Measurements from ENCODE around the gene SLC13A3. TPM values are rescaled to one million over a fixed set of nuclear protein-coding genes. Genes with fewer than 3 reads are reported as not detected.

The SLC13A3 gene
- total and polyA plus RNA-seq, 2 of the 4 experiments (the other 2 are of a cell fraction) = 2.5 to 4.2 TPM

DNA sequence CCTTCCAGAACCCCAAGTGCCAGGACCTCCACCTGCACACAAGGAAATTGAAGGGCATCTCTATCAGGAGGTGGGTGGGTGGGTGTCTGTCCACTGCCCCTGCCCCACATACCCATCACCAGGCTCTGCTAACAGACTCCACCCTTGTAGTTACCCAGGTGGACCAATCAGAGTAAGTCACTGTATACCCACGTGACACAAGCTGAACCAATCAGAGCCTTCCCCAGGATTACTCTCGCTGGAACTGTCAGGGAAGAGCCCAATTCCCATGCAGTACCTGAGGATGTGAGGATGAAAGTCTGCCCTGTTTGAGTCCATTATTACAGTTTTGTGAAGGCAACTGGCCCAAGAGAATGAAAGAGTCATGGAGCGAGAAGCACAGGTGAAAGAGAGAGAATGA is 105.0 kb downstream of the SLC13A3 start:
- no peaks in the 10 kb centered on the region for H3K36me3 ChIP-seq (ENCODE audit: control insufficient read depth, insufficient read depth, low read length)
- H3K18ac ChIP-seq (ENCODE audit: low read depth, low read length) = no peak overlapping the region
- no peaks in the 10 kb centered on the region for H3K9me3 ChIP-seq (ENCODE audit: control insufficient read depth, insufficient read depth, low read length)
- H4K8ac ChIP-seq (ENCODE audit: low read depth in 2 of 2, low read length in 2 of 2) = no peak overlapping the region
- H3K4me1 ChIP-seq (ENCODE audit: control insufficient read depth, insufficient read depth, low read length) = no peaks in the 10 kb centered on the region
- no peak overlapping the region for H3K56ac ChIP-seq (ENCODE audit: extremely low read depth, insufficient read depth, low read length)
- in situ Hi-C loops (cut with MboI; ENCODE audit: low sequenced_read_pairs) (no loop called here), dilution Hi-C loops (cut with HindIII; ENCODE audit: low sequenced_read_pairs, unreplicated experiment) (no loop called here), intact Hi-C loops (cut with micrococcal nuclease) (no loop called here)
- H2BK20ac ChIP-seq (ENCODE audit: low read depth, low read length) = no peak overlapping the region
- no peak overlapping the region for H3K23ac ChIP-seq (ENCODE audit: low read depth, low read length)
- H3K4me3 ChIP-seq (ENCODE audit: insufficient read depth, low read depth, low read length) = no peak overlapping the region
- H2BK120ac ChIP-seq (ENCODE audit: low read depth, low read length) = no peak overlapping the region
- ATAC-seq (ENCODE audit: low read depth) = no peak
- TF ChIP-seq, protein P1, sequence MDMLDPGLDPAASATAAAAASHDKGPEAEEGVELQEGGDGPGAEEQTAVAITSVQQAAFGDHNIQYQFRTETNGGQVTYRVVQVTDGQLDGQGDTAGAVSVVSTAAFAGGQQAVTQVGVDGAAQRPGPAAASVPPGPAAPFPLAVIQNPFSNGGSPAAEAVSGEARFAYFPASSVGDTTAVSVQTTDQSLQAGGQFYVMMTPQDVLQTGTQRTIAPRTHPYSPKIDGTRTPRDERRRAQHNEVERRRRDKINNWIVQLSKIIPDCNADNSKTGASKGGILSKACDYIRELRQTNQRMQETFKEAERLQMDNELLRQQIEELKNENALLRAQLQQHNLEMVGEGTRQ (IDR thresholded peaks at IDR 0.05; ENCODE audit: low read depth, low read length) = 0 out of 2 replicates have a peak, but pooled peaks have one; percentile 7
- TF ChIP-seq, protein P2, sequence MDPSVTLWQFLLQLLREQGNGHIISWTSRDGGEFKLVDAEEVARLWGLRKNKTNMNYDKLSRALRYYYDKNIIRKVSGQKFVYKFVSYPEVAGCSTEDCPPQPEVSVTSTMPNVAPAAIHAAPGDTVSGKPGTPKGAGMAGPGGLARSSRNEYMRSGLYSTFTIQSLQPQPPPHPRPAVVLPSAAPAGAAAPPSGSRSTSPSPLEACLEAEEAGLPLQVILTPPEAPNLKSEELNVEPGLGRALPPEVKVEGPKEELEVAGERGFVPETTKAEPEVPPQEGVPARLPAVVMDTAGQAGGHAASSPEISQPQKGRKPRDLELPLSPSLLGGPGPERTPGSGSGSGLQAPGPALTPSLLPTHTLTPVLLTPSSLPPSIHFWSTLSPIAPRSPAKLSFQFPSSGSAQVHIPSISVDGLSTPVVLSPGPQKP (IDR thresholded peaks at IDR 0.05; ENCODE audit: borderline replicate concordance, low read depth, low read length) = no peak
- DNase-seq = no peak
- H3K9me1 ChIP-seq (ENCODE audit: insufficient read depth, low read length) = no peaks in the 10 kb centered on the region
- no peak overlapping the region for H2AK9ac ChIP-seq (replicated peaks; ENCODE audit: low read depth, low read length, poor library complexity)
- ChIA-PET CTCF (no interaction called here), POLR2A (ENCODE audit: unreplicated experiment) (no interaction called here)
- H3K4me2 ChIP-seq (ENCODE audit: low read depth, low read length) = no peak overlapping the region
- peaks cover 14% of the 10 kb centered on the region for H3K27me3 ChIP-seq (ENCODE audit: control insufficient read depth, insufficient read depth, low read length)
- H2AK5ac ChIP-seq (ENCODE audit: low read depth, low read length) = no peak overlapping the region
- no peak overlapping the region for H3K4ac ChIP-seq (ENCODE audit: low read depth, low read length)
- no peak overlapping the region for H3K9ac ChIP-seq (ENCODE audit: low read depth, low read length)
- H2AFZ ChIP-seq (replicated peaks; ENCODE audit: low read length, poor library complexity) = no peak overlapping the region
- 93% methylated on average over 2 of the region's 3 CpGs; no CpG with 5 or more reads in 1 of the 2 experiments for WGBS, 2 experiments (ENCODE audit: extremely low coverage in 2 of 2, insufficient read length in 1 of 2)
- no peak overlapping the region for H2BK15ac ChIP-seq (ENCODE audit: low read depth, low read length)
- no peak overlapping the region for H4K91ac ChIP-seq (ENCODE audit: insufficient read depth, low read depth, low read length)
- H3K14ac ChIP-seq (replicated peaks; ENCODE audit: low read depth, low read length) = no peak overlapping the region
- no peaks in the 10 kb centered on the region for H4K20me1 ChIP-seq (ENCODE audit: insufficient read depth, low read length)
- H4K5ac ChIP-seq (ENCODE audit: low read depth, low read length) = no peak overlapping the region
- H2BK5ac ChIP-seq (ENCODE audit: low read depth, low read length, poor library complexity, severe bottlenecking) = no peak overlapping the region
- no peaks in the 10 kb centered on the region for H3K79me1 ChIP-seq (ENCODE audit: low read depth in 1 of 2, low read length in 2 of 2)
- BruUV-seq (replicated peaks) = no TSS peak
- H3K27ac ChIP-seq (ENCODE audit: insufficient read depth, low read length) = no peak overlapping the region
